HG03196 (cell line): ENCODE results near the gene C1orf198.

Source experiments
- ATAC-seq: cut with Tn5 transposase; IDR thresholded peaks from one replicate; pipeline ENCODE4 v1.9.1; 2021; ENCODE audit not compliant: unreplicated experiment

C1orf198 gene

GRCh38 chr1:230814949-230815692, 53.2 kb downstream of the C1orf198 start:
- no peak for ATAC-seq

- no peak for ATAC-seq
These were observed 55.8 kb downstream of the C1orf198 start for GRCh38 chr1:230812568-230812967.

DNA sequence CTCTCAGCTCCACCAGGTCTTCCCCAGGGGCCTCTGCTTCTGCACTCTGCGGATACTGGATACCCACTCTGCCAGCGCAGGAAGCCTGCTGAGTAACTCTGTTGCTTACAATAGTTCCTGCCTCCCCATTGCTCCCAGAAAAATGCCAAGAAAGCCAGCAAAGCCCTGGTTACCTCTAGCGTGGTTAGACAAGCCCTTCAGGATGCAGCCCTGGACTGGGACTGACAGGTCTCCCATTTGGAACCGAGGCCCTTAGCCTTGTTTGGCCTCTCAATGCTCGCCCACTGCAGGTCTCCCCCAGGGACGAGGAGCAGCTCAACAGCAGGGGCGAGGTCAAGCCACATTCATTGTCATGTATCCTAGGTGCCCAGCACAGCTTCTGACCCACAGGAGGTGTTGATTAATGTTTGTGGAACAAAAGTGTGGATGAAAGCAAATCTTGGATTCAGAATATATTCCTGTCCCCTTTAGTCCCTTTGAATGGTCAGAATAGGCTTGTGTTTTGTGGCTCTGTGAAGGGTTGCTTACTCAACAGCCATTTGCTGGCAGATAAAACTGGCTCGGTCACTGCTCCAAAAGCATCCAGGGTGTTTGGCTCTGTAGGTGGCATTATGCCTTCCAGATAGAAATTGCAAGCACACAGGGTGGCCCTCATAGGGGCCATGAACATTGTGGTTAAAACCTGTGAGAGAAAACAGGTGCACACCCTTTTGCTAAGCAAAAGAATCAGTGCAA, 58.9 kb downstream of the C1orf198 start:
- ATAC-seq = no peak

- no peak for ATAC-seq
These were observed 59.9 kb downstream of the C1orf198 start for GRCh38 chr1:230808281-230808872.

DNA sequence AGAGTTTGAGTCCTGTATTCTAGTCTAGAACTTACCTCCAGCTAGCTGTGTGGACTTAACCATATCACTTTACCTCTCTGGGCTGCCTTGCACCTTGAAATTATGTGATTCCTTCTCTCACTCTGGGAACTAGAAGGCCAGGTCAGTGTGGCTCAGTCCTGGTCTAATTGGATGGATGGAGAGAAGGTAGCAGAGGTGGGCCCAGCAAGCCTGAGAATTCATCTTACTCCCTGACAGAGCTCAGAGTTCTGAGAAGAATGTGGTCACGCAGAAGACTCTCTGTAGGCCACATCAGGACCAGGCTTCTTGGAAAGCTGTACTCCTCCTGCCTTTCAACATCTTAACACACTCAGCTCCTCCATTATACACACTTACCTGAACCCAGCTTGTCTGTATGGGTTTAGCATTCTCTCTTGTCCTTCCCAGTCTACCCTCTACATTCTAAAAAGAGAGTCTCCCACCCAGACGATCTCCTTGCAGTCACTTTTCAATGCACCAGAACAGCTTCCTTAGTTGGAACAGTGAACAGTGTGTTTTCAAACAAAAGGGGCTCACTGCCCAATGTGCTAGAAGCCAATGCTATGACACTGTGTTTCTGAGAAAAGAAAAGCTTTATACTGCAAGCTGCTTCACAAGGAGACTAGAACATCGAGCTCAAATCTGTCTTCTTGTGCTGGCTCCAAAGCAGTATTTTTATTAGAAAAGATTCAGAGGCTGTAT, 60.6 kb downstream of the C1orf198 start:
- ATAC-seq = no peak

DNA sequence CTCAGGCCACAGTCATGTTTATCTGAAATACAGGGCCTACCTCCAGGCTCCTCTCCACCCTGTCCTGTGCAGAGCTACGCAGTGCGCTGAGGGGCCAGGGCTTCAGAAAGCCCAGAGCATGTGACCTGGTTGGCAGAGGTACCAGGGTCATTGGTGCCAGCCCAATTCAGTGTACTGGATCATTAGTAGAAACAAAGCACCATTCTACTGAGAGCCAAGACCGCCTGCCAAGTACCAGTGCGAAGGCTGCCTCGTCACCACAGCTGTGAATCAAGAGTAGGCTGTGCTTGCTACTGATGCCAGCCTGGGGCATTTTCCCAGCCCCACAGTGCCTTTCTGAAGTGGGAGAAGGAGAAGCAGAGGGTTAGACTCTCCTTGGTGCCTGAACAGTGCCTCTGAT, 61.3 kb downstream of the C1orf198 start:
- no peak for ATAC-seq

GRCh38 chr1:230806552-230806951, 61.8 kb downstream of the C1orf198 start:
- ATAC-seq = no peak

DNA sequence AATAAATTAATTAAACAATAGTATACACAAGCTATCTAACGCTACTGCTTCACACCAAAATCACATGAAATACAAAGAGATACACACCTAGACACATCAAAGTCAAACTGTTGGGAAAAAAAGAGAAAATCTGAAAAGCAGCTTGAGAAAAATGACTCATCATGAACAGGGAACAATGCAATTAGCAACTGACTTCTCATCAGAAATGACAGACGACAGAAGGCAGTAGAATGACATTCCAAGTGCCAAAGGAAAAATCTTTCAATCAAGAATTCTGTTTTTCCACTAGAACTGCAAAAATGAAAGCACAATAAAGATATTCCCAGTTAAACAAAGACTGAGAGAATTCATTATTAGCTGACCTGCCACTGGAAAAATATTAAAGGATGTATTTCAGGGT, 63.9 kb downstream of the C1orf198 start:
- no peak for ATAC-seq

DNA sequence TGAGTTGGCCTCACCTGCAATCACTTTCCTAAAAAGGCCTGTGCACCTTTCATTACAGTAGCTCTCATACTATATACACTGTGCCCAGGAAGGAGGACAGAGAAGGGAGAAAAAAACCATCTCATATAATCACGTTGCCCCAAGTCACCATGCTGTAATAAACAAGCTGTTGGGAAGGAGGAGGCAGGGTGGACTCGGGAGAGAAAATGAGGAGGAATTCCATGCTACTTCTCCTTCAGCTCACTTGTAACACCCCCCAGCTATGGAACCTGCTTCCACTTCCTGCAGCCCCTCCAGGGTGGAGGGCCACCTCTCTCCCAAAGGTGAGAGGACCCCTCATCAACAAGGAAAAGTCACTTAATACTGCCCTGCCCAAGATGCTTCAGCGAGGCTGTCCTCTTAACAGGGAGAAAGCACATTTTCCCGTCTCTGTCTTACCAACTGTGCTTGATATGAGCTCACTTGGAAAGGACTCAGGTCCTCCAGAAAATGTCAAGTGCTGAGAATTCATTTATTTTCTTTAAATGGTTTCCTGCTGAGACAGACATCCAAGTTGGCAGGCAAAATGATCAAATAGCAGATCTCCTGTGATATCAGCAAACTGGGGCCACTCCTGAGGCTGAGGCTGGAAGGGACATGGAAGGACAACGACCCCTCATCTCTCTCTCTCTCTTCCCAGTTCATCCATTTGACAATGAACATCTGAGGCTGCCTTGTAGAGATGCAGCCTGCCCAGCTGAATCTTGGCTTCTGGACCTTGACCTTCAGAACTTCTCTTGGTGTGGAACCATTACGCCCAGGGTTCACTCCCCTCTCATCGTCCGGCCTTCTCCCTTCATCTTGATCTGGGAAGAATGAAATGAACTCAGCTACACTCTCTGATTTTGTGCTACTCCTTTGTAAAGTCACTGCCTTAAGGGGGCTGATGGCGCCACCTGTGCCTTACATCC, 67.2 kb downstream of the C1orf198 start:
- no peak for ATAC-seq

GRCh38 chr1:230798491-230798890, 69.8 kb downstream of the C1orf198 start:
- ATAC-seq = no peak

- ATAC-seq = no peak
These were observed 70.4 kb downstream of the C1orf198 start for GRCh38 chr1:230797942-230798365.

GRCh38 chr1:230797376-230797920, 70.9 kb downstream of the C1orf198 start:
- ATAC-seq = no peak

DNA sequence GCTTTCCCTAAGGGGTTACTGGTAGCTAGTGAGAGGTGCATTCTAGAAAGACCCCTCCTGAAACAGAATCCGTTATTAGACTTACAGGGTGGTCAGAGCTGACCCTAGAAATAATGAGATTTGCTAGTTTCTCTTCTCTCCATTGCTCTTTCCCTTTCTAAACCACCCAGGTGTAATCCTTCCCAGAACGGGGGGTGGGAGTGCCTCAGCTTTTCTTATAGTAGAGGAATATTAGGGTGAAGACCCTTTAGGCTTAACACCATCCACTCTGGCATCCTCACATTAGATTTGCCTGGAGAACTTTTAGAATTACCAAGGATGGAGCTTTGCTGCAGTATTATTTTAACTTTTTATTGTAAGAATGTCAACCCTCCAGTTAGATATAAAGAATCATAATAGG, 71.7 kb downstream of the C1orf198 start:
- no peak for ATAC-seq

DNA sequence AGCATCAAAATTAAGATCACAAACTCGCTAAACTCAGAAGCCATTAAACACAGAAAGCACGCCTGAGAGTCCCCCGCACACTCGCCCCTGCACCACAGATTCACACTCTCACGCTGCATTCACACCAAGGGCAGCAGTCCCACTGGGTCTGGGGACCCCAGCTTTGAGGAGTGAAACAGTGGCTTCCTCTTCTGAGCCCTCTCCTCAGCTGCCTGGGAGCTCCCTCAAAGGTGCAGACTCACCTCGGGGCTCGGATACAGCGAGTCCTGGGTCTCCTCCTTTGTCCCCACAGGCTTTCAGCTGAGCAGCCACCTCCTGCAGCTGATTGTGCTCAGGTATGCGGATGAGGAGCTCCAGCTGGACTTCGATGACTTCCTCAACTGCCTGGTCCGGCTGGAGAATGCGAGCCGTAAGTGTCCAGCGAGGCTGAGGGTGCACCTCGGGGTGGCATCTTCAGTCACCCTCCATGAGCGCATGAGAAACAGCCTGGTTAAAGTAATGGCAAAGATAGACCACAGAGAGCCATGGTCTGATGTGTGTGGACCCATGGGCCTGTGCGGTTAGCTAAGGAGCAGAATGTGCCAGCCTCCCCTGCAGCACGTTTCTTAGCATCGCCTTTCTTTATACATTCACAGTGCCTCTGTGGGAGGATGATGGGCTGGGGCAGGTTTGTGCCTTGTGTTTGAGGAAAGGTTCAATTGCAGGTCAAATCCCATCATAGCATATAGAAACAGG, 73.3 kb downstream of the C1orf198 start:
- ATAC-seq = no peak

GRCh38 chr1:230794431-230794830, 73.9 kb downstream of the C1orf198 start:
- ATAC-seq = no peak

DNA sequence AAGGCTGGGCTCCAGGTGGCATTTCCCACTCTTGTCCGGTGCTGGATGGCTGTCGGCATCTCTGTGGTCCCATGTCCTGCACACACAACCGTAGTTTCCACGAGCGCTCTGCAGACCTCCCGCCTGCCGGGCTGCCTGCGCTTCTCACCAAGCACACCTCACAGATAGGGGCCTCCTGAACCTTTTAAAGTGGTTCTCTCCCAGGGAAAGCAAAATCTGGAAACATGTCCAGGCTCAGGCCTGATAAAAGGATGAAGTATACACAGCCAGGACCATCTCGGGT, 74.9 kb downstream of the C1orf198 start:
- no peak for ATAC-seq

DNA sequence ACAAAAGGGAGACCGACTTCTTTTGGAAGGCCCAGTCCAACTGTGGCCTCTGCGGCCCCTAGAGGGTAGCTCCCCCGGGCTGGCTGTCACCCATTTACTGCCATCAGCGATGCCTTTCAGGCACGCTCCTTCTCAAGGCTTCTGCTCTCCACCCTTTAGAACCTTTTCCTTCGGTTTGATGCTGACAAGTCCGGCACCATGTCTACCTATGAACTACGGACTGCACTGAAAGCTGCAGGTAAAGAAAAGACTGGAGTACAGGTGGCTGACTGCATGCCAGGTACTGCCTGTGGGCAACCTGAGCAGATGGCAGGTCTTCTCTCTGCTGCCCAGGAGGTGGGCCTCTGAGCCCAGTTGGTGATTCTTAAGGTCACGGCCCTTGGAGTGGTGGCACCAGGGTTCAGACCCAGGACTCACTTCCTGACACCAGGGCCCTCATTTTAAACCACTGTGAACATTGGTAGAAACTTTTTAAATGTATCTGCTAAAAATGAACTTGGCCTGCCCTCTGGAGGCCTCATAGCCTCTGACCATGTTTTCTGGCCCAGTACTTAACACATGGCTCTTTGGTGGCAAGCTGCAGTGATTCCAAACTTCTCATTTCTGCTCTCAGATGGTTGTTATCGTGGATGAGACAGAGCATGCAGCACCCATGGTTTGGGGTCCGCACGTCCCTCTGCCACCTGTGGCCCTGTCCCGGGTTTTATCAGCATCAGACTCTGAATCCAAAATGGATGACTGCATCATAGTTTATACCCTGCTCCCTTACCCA, 75.4 kb downstream of the C1orf198 start:
- ATAC-seq = no peak

- no peak for ATAC-seq
These were observed 76.2 kb downstream of the C1orf198 start for GRCh38 chr1:230791986-230792564.

DNA sequence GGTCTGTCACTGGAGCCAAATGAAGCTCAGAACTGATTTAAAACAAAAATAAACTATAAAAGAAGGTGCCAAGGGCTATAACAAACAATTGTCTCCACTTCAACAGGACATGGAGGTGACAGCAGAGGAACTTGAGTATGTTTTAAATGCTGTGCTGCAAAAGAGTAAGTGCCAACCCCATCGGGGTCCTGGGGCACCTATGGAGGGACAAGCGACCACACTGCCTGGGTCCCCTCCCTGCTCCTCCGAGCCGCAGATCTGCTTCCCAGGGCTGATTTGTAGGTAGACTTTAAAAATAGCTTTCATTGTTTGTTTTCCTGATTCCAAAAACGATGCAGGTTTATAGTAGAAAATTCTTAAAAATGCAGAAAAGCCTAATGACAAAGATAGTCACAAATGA, 78.3 kb downstream of the C1orf198 start:
- ATAC-seq = no peak
